Measurements from ENCODE around the gene SULT2B1.
"Not testable (repeated sequence)": the region's sequence is repeated elsewhere in the genome, so short reads cannot be mapped to it uniquely, and the experiment has no call there.

The SULT2B1 gene

GRCh38 chr19:48537541-48537940, 14.4 kb upstream of the SULT2B1 start:
- ChIA-PET CTCF (interaction anchor here (1.1 kb wide), 1 partner anchor 47 kb away, joined by 5 read pairs; no protein-coding TSS in a partner anchor), POLR2A (no interaction called here)
- no peak overlapping the region for H3K4me3 ChIP-seq (ENCODE audit: low read depth, low read length)
- no peak for TF ChIP-seq CTCF (IDR thresholded peaks at IDR 0.05; ENCODE audit: insufficient read depth, low read length, missing control alignments)
- no peak for DNase-seq (ENCODE audit: low read depth, low spot score)

GRCh38 chr19:48538057-48538456, 13.9 kb upstream of the SULT2B1 start:
- H3K4me3 ChIP-seq (ENCODE audit: low read depth, low read length); CTCF ChIA-PET; DNase-seq (ENCODE audit: low read depth, low spot score); POLR2A ChIA-PET: not testable (repeated sequence)

GRCh38 chr19:48539503-48540096, 12.4 kb upstream of the SULT2B1 start:
- H3K4me3 ChIP-seq (ENCODE audit: low read depth, low read length) = no peak overlapping the region
- CTCF ChIA-PET = interaction anchor here (0.7 to 2.2 kb wide), 6 partner anchors 9 to 50 kb away, joined by 3 to 8 read pairs (median 4); no protein-coding TSS in a partner anchor
- TF ChIP-seq CTCF (IDR thresholded peaks at IDR 0.05; ENCODE audit: insufficient read depth, low read length, missing control alignments) = no peak
- POLR2A ChIA-PET = no interaction called here
- DNase-seq (ENCODE audit: low read depth, low spot score) = no peak

- CTCF ChIA-PET = interaction anchor here (0.8 to 2.2 kb wide), 5 partner anchors 31 to 51 kb away, joined by 3 to 8 read pairs (median 4); no protein-coding TSS in a partner anchor
- DNase-seq (ENCODE audit: low read depth, low spot score) = no peak
- no peak for TF ChIP-seq CTCF (IDR thresholded peaks at IDR 0.05; ENCODE audit: insufficient read depth, low read length, missing control alignments)
- POLR2A ChIA-PET = no interaction called here
- H3K4me3 ChIP-seq (ENCODE audit: low read depth, low read length) = no peak overlapping the region
These were observed 11.9 kb upstream of the SULT2B1 start for GRCh38 chr19:48540110-48540509.

- ChIA-PET CTCF (interaction anchor here (1.6 kb wide), 1 partner anchor 43 kb away, joined by 4 read pairs; no protein-coding TSS in a partner anchor), POLR2A (no interaction called here)
- no peak for TF ChIP-seq CTCF (IDR thresholded peaks at IDR 0.05; ENCODE audit: insufficient read depth, low read length, missing control alignments)
- H3K4me3 ChIP-seq (ENCODE audit: low read depth, low read length) = no peak overlapping the region
- no peak for DNase-seq (ENCODE audit: low read depth, low spot score)
These were observed 10.2 kb upstream of the SULT2B1 start for GRCh38 chr19:48541813-48542212.

- POLR2A ChIA-PET = no interaction called here
- no peak for DNase-seq (ENCODE audit: low read depth, low spot score)
- CTCF ChIA-PET = no interaction called here
- H3K4me3 ChIP-seq (ENCODE audit: low read depth, low read length) = no peak overlapping the region
- no peak for TF ChIP-seq CTCF (IDR thresholded peaks at IDR 0.05; ENCODE audit: insufficient read depth, low read length, missing control alignments)
These were observed 8.8 kb upstream of the SULT2B1 start for GRCh38 chr19:48543121-48543710.

Measured in AG04449 (cell line).